Ascending aorta (tissue), 2 donors: ENCODE results near the gene OR5AR1. TPM values are rescaled to one million over a fixed set of nuclear protein-coding genes. Genes with fewer than 3 reads are reported as not detected.
"Not testable (repeated sequence)": the region's sequence is repeated elsewhere in the genome, so short reads cannot be mapped to it uniquely, and the experiment has no call there.

Experiments used
- DNase-seq, 2 donors: peaks; one replicate each; pipeline ENCODE4 v3.0.0-alpha.2; 2019; ENCODE audit warnings: low spot score in 2 of 2
- H3K27ac ChIP-seq, 2 donors: fragments of 200-600 bp; sonication (generic); one replicate each; pipeline ENCODE4 v1.5.1; 2016 to 2017; ENCODE audit warnings: mild to moderate bottlenecking in 1 of 2
- H3K27me3 ChIP-seq: fragments of 200-600 bp; sonication (generic); one replicate; pipeline ENCODE4 v1.5.1; 2017
- H3K36me3 ChIP-seq, 2 donors: fragments of 200-600 bp; sonication (generic); one replicate each; pipeline ENCODE4 v1.5.1; 2016
- H3K4me1 ChIP-seq, 2 donors: fragments of 200-600 bp; sonication (generic); one replicate each; pipeline ENCODE4 v1.5.1; 2016 to 2017; ENCODE audit warnings: mild to moderate bottlenecking in 1 of 2
- H3K4me3 ChIP-seq, 2 donors: fragments of 200-600 bp; sonication (generic); one replicate each; pipeline ENCODE4 v1.5.1; 2016 to 2017; ENCODE audit warnings: mild to moderate bottlenecking in 1 of 2
- H3K9me3 ChIP-seq, 2 donors: fragments of 200-600 bp; sonication (generic); one replicate each; pipeline ENCODE4 v1.5.1; 2016
- CTCF ChIP-seq, 3 experiments: fragments of 200-600 bp in 2 of 3; fragments of 450-650 bp in 1 of 3; sonication (generic) in 2 of 3; IDR thresholded peaks; one replicate each; pipeline ENCODE4 v1.5.1; 2016 to 2019; ENCODE audit warnings: antibody characterized with exemption in 3 of 3, mild to moderate bottlenecking in 1 of 3, moderate library complexity in 1 of 3
- intact Hi-C: fragments of 100-400 bp; cut with DNase I; formaldehyde crosslinking; loops from one replicate; pipeline ENCODE4 v1.15.1; 2023
- total RNA-seq: library from RNA; depleted of rRNA; stranded (reverse); fragments of >200 nt; gene quantifications from one replicate; pipeline ENCODE4 v1.1.0, GENCODE V29; 2016

The OR5AR1 gene
- total RNA-seq, 1 donor from 2014 or later = not detected

GRCh38 chr11:56642339-56642738 is 21.1 kb upstream of the OR5AR1 start, which contains the start of gene OR5AP2:
OR5AP2 (minus strand) TSS chr11:56642439; CDS start chr11:56642439, 0 bp downstream.
- TF ChIP-seq CTCF (IDR thresholded peaks at IDR 0.05) = no peak

GRCh38 chr11:56659755-56660154 is 3.7 kb upstream of the OR5AR1 start:
- Histone ChIP-seq H3K9me3 (no peaks in the 10 kb centered on the region), H3K4me1 (no peaks in the 10 kb centered on the region)
- no peak for TF ChIP-seq CTCF (IDR thresholded peaks at IDR 0.05)

More at GRCh38 chr11:56642339-56642738, 21.1 kb upstream of the OR5AR1 start, which contains the start of gene OR5AP2:
- Histone ChIP-seq H3K27ac (no peak within 1 kb of the TSS), H3K36me3 (no peaks in the 10 kb centered on the region), H3K4me3 (no peak within 1 kb of the TSS), H3K4me1 (no peaks in the 10 kb centered on the region), H3K9me3 (no peaks in the 10 kb centered on the region), H3K27me3 (no peaks in the 10 kb centered on the region)
- DNase-seq = no peak
- intact Hi-C loops = no loop called here

GRCh38 chr11:56670984-56671383 is 7.5 kb downstream of the OR5AR1 start:
- no peak overlapping the region for H3K4me3 ChIP-seq
- no peaks in the 10 kb centered on the region for H3K36me3 ChIP-seq
- intact Hi-C loops = no loop called here
- H3K9me3 ChIP-seq = no peaks in the 10 kb centered on the region
- H3K4me1 ChIP-seq = no peaks in the 10 kb centered on the region
- TF ChIP-seq CTCF (IDR thresholded peaks at IDR 0.05) = no peak
- H3K27me3 ChIP-seq = no peaks in the 10 kb centered on the region
- no peak overlapping the region for H3K27ac ChIP-seq
- no peak for DNase-seq

More at GRCh38 chr11:56659755-56660154, 3.7 kb upstream of the OR5AR1 start:
- Histone ChIP-seq H3K27me3 (no peaks in the 10 kb centered on the region), H3K4me3 (no peak overlapping the region), H3K27ac (no peak overlapping the region), H3K36me3 (no peaks in the 10 kb centered on the region)
- no peak for DNase-seq
- intact Hi-C loops = no loop called here

GRCh38 chr11:56688554-56689100 is 25.1 kb downstream of the OR5AR1 start:
- Histone ChIP-seq H3K4me3 (no peak overlapping the region), H3K27me3 (no peaks in the 10 kb centered on the region), H3K4me1 (no peaks in the 10 kb centered on the region), H3K9me3 (no peaks in the 10 kb centered on the region), H3K27ac (no peak overlapping the region), H3K36me3 (no peaks in the 10 kb centered on the region)
- TF ChIP-seq CTCF (IDR thresholded peaks at IDR 0.05) = no peak
- DNase-seq = no peak
- intact Hi-C loops = no loop called here

GRCh38 chr11:56691179-56691578 is 27.7 kb downstream of the OR5AR1 start:
- H3K4me1 ChIP-seq, H3K27ac ChIP-seq, H3K36me3 ChIP-seq, H3K9me3 ChIP-seq, H3K27me3 ChIP-seq, intact Hi-C loops, DNase-seq, H3K4me3 ChIP-seq: not testable (repeated sequence)

GRCh38 chr11:56693428-56693827 is 29.9 kb downstream of the OR5AR1 start:
- Histone ChIP-seq H3K27me3 (no peaks in the 10 kb centered on the region), H3K9me3 (no peaks in the 10 kb centered on the region), H3K4me1 (no peaks in the 10 kb centered on the region), H3K36me3 (no peaks in the 10 kb centered on the region), H3K4me3 (no peak overlapping the region), H3K27ac (no peak overlapping the region)
- TF ChIP-seq CTCF (IDR thresholded peaks at IDR 0.05) = no peak
- DNase-seq = no peak
- intact Hi-C loops = no loop called here
